Ramos (cell line): ENCODE data around the gene STK32C.
"Not testable (repeated sequence)": the region's sequence is repeated elsewhere in the genome, so short reads cannot be mapped to it uniquely, and the experiment has no call there.

Experiments
- in situ Hi-C: fragments of 300-500 bp; cut with MboI; formaldehyde crosslinking; loops from one replicate; pipeline ENCODE4 v1.14.3; 2022; ENCODE audit warnings: low sequenced_read_pairs; ENCODE audit not compliant: unreplicated experiment

Gene STK32C

DNA sequence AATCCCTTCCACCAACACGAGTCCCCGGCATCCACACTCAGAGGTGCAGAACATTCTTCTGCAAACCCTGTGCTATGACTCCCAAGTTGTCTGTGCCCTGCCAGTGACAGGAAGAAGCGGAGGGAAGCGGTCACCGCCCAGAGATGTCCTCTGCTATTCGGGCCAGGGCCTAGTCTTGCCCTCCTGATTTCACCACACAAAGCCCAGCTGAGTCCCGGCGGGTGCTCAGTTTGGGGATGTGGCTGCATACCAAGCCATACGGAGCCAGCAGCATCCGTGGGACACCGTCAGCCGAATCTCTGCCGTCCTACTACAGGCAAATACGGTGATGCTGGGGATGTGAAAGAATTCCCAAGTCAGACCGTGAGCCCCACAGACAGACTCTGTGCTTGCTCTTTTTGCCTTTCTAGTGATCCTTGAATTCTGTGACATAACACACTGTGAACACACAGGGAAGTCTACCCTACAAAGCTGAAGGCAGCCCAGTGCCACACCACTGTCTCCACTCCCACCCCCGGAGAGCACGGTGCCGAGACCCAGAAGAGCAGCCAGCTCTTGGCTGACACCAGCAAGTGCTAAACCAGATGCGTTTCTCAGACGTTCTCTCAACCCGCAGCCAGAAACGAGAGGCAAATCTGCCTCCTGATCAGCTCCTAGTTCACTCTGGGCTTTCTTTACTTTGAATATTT lies 2.0 kb downstream of the STK32C start:
- in situ Hi-C loops = no loop called here

DNA sequence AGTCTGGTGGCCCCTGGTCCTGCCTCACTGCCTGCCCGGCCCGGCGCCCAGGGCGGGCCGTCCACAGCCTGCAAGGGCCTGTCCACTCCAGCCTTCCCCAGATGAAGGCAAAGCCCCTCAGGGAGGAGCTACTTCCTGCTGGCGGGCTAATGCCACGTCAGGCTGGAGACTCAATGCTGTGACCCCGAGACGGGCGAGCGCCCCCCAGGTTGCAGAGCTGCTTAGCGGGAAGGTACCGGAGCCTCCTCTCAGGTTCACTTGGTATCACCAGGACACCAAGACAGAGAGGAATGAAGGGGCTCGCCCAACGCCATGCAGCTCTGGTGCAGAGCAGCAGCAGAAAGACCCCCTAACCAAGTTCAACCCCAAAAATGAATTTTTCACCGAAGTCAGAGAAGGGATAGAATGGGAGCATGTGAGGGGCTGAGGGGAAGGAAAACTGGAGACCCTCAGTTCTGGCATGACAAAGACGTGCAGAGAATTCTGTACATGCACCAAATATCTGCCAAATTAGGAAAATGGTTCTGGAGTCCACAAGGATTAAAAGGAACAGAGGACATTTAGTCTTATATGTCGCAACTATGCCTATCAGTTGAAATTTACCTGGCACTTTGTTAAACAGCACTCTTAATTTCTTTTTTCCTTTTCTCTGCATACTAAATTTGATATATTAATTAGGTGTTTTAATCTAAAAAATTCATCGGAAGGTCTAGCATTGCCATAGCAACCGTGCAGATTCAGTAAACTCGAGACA lies 2.8 kb downstream of the STK32C start:
- in situ Hi-C loops = no loop called here

DNA sequence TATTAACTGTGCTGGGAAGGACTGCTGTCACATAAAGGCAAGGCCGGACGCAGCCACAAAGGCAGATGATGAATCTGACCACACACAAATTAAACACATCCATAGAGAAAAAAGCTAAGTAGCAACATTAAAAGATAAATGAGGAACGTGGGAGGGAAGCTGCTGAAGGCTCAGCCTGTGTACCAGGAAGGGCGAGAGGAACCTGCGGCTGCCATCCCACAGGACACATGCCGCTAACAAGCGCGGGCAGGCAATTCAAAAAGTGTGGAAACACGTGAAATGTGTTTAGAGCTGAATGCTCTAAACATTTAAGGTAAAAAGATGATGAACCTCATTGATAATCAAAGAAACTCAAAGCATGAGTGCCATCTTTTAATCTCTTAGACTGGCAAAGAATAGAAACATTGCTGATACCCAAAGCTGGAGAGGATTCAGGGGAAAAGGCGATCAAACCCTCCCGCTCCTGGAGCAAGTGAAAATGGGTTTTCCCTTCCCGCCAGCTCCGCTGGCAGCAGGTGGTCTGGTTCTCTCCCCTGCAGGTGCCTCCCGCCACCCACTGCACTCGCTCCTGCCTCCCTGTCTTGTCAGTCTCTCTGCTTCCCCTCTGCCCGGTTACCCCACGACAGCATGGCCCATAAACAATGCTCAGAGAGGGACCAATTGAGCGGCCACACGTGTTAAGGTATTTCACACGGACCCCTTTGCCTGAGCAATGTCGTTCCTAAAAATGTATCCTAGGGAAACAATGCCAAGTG lies 4.2 kb downstream of the STK32C start:
- in situ Hi-C loops = no loop called here

DNA sequence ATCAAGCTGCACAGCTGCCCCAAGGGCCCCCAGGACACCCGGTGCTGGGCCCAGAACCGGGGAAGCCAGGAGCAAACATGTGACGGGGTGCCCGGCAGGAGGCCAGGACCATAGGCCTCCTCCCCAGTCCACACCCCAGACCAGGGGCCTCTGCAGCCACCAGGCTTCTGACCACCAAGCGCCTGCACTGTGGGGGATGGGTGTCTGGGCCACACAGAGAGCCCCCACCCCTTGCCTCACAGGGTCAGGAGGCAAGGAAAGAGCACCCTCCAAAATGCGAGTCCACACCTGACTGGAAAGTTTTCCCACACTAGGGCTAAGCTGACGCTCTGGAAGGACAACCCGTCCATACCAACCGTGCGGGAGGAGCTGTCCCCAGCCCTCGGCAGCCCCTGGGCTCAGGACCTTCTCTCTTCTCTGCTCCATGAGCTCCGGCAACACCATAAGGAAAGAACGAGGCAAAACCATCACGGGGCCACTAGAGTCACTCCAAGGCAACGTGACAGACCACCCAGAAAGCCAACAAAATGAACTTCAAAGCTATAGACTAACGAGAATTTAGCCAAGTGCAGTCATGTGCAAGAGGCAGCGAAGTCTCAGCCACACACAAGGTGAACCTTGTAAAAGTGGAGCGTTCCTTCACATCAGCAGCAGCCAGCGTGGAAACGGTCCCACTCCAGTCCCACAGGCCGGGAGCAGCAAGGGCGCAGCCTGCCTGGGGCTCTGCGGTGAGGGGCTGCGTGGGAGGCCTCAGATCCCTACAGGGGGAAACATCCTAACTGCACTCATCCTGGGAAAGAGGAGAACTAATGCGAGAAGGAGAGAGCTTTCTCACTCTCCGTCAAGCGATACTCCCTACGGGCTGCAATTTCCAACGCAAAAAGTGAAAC lies 5.1 kb downstream of the STK32C start:
- in situ Hi-C loops = no loop called here

DNA sequence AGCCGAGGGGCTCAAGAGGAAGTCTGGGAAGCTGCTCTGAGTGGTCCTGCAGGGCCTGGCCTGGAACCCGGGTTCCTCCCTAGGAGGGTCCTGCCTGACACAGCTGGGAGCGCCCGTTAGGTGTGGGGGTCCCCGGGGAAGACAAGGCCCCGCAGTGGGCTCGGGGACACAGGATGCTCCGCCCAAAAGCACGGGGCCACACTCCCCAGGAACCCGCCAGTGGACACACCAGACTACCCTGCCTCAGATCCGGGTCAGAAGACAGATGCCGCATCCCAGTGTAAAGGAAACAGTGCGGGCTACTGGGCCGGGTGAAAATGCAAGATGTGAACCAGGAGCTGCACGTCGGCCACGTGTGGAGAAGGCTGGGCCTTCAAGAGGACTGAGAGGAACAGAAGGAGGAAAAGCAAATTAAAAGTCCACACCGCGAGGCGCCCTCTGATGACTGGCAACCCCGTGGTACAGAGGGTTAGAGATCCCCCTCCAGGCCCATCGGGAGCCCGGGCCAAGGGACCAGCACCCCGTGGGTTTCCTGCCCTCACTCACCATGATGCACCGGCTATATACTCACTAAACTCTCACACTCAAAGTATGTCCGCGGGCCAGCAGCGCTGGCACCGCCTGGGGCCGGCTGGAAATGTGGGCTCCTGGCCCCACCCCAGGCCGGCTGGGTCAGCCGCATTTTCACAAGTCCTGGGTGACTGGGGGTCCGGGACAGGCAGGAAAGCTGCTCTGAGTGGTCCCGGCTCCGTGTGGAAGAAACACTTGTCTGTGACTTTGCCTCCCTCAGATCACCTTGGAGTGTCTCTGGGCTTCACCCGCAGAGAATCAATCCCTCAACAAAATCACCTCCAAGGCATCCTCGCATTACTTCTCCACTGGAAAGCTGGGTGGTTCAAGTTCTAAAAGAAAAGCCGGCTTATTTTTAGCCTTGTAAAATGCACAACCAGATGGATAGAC lies 6.1 kb downstream of the STK32C start:
- in situ Hi-C loops = no loop called here

DNA sequence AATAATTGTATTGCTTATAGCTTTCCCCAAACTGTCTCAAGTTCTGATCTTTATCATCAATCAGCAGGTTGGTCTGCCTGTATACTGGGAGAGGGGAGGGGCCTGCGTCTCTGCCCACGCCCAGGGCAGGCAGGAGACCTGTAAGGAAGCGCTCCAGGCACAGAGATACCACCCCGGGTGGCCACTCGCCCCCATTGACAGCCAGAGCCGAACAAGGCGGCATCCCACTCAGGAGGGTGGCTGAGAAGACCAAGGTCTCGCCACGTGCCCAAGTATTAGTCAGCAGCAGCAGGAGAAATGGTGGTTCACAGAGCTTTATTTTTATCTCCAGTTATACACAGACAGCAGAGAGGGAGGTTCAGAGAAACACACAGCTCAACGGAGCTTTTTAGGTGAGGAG lies 7.2 kb downstream of the STK32C start:
- in situ Hi-C loops = no loop called here

DNA sequence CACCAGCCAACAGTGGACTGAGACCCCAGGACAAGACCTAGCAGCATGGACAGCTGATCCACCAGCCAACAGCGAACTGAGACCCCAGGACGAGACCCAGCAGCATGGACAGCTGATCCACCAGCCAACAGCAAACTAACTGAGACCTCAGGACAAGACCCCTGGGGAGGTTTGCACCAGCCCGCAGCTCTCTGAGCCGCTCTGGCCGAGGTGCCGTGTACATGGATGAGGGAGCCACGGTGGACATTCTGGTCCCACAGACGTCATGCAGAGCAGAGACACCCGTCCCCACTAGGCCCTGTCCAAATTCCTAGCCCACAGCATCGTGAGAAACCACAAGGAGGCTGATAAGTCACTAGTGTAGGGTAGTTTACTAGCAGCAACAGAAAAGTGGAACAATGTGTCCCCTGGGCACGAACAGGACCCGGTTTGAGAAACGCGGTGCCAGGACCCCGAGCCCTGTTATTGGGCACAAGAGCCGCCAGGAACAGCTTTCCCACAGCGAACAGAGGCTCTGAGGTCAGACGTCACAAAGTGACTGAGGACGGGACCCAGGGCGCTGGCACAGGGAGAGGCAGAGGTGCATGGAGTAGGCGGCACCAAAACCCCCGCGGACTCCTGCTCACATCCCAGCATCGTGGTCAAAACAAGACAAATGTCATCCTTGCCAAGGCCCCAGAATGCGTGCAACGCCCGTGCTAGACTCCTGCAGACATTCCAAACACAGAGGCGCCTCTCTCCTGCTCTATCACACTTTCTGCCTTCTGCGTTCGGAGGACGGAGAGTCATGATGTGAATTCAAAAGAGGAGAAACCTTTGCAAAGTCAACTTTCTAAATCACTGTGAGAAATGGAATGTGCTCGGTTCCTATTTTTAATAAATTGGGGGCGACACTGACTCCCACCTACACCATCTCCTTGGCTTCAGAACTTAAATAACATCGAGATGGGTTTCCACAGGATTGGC lies 8.1 kb downstream of the STK32C start:
- in situ Hi-C loops = no loop called here

DNA sequence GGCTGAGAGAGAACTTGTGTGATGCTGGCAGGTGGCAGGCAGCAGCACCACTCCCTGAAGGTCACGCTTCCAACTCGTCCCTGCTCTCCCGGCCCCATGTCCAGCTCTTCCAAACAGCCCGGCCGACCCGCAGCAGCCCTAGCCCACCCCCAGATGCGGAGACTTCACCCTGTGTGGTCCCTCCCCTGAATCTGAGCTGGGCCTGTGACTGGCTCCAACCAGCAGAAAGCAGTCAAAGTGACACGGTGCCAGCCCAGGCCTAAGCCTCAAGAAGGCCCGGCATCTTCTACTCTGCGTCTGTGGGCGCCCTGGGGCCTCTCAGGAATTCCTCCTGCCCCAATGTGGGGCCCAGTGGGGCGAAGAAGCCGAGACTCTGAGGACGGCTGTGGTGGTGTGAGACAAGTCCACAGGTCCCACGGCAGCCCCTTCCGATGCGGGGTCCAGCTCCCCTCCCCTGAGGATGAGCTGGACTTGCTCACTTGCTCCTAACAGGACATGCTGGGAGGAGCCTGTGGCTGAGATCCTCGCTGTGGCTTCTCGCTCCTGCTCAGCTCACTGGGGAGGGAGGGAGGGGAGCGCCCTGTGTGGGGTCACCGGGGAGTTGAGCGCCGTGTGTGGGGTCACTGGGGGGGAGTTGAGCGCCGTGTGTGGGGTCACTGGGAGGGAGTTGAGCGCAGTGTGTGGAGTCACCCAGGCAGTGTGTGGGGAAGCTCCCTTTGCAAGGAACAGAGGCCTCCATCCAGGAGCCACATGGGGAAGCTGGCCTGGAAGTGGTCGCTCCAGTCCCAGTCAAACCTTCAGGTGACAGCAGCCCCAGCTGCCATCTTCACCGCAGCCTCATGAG lies 9.5 kb downstream of the STK32C start:
- in situ Hi-C loops = no loop called here

DNA sequence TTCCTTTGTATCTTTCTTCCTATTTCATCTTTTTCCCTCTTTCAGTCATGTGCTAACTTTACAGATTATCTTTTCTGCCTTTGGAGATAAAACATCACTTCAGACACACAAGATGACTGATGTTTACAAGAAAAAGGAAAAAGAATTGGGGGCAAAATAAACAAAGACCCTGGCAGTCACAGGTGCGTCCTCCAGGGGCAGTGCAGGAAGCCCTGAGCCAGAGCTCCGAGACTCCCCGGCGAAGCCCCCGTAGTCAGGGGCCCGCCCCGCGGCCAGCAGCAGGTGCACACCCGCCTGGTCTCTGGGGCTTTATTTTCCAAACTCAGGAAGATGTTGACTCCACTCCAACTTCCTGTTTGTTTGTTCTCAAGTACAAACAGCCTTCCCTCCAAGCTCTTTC lies 10.2 kb downstream of the STK32C start:
- in situ Hi-C loops = no loop called here

DNA sequence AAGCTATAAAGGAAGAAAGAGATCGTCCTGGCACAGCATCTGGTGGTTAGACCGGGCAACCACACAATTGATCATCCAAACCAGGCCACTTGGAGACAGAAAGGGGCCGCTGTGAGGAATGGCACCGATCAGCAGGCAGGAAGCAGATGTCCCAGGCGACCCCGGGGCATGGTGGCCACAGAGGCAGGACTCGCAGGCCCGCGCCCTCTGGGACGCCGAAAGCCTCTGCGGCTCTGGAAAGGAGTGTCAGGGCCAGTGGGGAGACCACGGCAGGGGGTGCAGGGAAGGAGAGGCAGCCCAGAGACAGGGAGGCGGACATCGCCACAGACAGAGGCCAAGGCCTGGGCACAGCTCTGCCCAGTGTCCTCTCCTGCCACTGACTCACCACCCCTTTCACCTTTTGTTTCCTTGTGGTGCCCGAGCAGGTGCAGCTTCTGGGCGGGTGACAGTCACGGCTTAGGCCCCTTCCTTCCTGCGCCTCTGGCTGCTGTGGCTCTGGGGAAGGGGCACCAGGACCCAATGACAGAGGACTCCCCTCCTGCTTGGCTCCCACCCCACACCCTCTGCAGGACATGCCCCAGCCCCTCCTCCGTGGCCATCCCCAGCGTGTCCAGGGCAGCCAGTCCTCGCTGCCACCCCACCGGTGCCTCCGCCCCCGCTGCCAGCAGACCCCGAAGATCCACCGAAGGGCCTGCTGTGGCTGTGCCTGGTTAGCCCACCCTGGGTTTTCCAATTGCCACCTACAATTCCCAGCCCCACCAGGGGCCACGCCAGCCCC lies 10.9 kb downstream of the STK32C start:
- in situ Hi-C loops = no loop called here

DNA sequence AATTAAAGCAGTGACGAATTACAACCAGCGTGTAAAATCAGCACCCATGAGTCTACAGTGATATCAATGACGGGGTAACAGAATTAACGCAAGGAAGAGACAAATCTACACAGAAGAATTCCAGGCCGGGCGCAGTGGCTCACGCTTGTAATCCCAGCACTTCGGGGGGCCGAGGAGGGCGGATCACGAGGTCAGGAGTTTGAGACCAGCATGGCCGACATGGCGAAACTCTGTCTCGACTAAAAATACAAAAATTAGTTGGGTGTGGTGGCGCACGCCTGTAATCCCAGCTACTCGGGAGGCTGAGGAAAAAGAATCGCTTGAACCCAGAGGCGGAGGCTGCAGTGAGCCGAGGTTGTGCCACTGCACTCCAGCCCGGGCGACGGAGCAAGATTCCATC lies 12.3 kb downstream of the STK32C start:
- in situ Hi-C loops = not testable (repeated sequence)

DNA sequence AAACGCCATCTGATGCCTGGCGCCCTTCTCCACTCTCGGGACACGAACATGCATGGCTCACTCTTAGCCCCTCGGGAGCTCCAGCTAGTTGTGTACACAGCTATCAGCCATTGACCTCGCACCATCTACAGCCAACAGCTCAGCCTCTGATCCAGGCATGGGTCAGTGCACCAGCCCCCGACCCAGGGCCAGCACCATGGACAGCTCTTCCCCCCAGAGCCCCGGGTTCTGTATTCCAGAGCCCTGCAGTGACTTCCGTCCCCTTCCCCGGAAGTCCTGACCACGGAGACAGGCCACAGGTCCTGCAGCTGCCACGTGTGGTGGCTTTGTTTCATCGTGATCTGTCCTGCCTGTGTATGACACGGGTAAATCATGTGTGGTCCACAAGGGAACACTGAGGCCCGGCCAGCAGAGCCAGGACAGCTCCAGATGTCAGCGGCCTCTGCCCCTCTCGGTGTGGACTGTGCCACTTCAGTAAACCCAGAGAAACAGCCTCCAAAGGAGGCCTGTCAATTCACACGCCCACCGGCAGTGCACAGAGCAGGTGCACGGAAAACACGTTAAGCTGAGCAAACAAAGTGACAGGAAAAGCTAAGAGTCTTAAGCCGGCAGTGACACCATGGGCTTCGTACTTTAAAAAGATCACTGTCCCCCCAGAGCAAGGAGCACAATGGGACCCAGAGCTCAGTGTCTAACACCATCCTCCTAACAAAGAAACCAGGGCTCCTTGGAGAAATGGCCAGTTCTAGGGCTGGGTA lies 13.0 kb downstream of the STK32C start:
- in situ Hi-C loops = no loop called here

DNA sequence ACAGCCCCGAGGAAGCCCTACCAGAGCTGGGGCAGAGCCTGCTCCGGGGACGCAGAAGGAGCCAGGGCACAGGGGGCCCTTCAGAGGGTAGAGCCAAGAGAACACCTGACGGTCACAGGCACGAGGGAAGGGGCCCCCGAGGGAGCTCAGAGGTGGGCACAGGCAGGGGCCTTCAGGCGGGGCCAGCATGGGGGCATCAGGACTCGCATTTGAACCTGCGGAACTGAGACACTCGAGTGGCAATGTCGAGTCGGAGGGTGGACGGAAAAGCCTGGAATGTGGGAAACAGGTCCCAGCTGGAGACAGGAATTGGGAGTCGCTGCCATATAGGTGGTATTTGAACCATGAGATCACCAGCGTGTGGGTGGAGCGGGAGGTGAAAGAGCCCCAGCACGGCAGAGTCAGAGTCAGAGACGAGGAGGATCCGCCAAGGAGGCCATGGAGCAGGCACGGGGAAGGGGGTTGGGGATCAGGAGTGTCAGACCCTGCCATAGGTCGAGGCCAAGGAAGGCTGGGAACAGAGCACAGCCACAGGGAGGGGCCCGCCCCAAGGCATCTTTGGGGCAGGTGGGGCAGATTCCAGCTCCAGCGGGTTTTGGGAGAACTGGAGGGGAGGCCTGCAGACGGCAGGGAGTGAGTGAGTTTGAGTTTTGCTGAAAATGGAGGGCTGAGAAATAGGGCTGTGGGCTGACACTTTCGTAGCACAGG lies 13.8 kb downstream of the STK32C start:
- in situ Hi-C loops = no loop called here

DNA sequence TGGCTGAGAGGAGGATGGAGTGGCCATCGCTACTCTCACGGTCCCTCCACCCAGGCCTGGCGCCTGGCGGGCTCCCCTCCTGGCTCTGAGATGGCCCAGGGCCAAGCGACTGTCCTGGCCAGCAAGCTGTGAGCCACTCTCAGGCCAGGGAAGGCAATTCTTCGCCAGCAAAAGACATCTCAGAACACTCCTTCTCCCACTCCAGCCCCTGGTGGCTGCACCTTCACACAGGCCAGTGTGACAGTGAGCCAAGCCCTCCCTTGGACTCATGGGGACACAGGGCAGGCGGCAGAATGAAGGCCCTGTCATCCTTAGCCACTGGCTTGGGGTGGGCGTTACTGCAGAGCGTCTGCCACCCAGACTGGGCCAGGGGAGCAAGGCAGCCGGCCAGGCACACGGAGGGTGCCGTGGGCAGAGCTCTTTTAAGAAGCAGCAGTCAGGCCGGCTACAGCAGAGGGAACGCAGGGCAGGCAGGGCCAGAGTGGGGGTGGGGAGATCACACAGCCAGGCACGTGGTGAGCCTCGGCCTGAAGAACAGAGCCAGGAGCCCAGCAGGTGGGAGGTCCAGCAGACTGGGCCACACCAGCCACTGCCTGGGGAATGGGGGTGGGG lies 14.4 kb downstream of the STK32C start:
- in situ Hi-C loops = no loop called here
